Osteocyte (in vitro differentiated cells): ENCODE measurements around the gene ME3. TPM values are rescaled to one million over a fixed set of nuclear protein-coding genes. Genes with fewer than 3 reads are reported as not detected.
A peak's percentile ranks its signal among the peaks of the same experiment; 100 is the strongest.

Experiments
- DNase-seq: peaks from one replicate; pipeline ENCODE4 v3.0.0; 2021; ENCODE audit warnings: mixed read lengths; ENCODE audit not compliant: unreplicated experiment; ENCODE audit errors: extremely low spot score
- H3K27ac Mint-ChIP-seq: one replicate; pipeline ENCODE4 v1.8.0; 2021; ENCODE audit warnings: mild to moderate bottlenecking, mixed read lengths; ENCODE audit not compliant: unreplicated experiment
- H3K27me3 Mint-ChIP-seq: one replicate; pipeline ENCODE4 v1.8.0; 2021; ENCODE audit warnings: mixed read lengths; ENCODE audit not compliant: unreplicated experiment
- H3K36me3 Mint-ChIP-seq: one replicate; pipeline ENCODE4 v1.8.0; 2021; ENCODE audit warnings: mixed read lengths; ENCODE audit not compliant: unreplicated experiment
- H3K4me1 Mint-ChIP-seq: one replicate; pipeline ENCODE4 v1.8.0; 2021; ENCODE audit warnings: mixed read lengths; ENCODE audit not compliant: unreplicated experiment
- H3K4me3 Mint-ChIP-seq: one replicate; pipeline ENCODE4 v1.8.0; 2021; ENCODE audit warnings: mild to moderate bottlenecking, moderate library complexity, mixed read lengths; ENCODE audit not compliant: unreplicated experiment
- H3K9me3 Mint-ChIP-seq: one replicate; pipeline ENCODE4 v1.8.0; 2021; ENCODE audit warnings: mixed read lengths; ENCODE audit not compliant: unreplicated experiment
- CTCF ChIP-seq: fragments of 200-600 bp; sonication (generic); IDR thresholded peaks from 2 replicates; pipeline ENCODE4 v1.5.0; 2021; ENCODE audit warnings: antibody characterized with exemption, mild to moderate bottlenecking, moderate library complexity
- total RNA-seq: library from RNA; stranded (reverse); gene quantifications from 2 replicates; pipeline ENCODE4 v1.2.1, GENCODE V29; 2021

ME3 gene
- total RNA-seq, 1 donor from 2014 or later, result 19.5 TPM

GRCh38 chr11:86576946-86577624 lies 95.3 kb downstream of the ME3 start:
- peaks cover 2% of the 10 kb centered on the region for H3K36me3 Mint-ChIP-seq
- TF ChIP-seq CTCF, result no peak
- peak overlapping the region; percentile 87 for H3K27ac Mint-ChIP-seq
- no peaks in the 10 kb centered on the region for H3K9me3 Mint-ChIP-seq
- no peak for DNase-seq
- H3K4me3 Mint-ChIP-seq, result no peak overlapping the region
- peaks cover 81% of the 10 kb centered on the region for H3K4me1 Mint-ChIP-seq
- H3K27me3 Mint-ChIP-seq, result no peaks in the 10 kb centered on the region

- no peak overlapping the region for H3K27ac Mint-ChIP-seq
- DNase-seq, result no peak
- peaks cover 2% of the 10 kb centered on the region for H3K36me3 Mint-ChIP-seq
- H3K4me3 Mint-ChIP-seq, result no peak overlapping the region
- no peaks in the 10 kb centered on the region for H3K27me3 Mint-ChIP-seq
- no peaks in the 10 kb centered on the region for H3K9me3 Mint-ChIP-seq
- H3K4me1 Mint-ChIP-seq, result peaks cover 70% of the 10 kb centered on the region
- no peak for TF ChIP-seq CTCF
Observed at GRCh38 chr11:86575927-86576326, 96.5 kb downstream of the ME3 start.

- TF ChIP-seq CTCF, result no peak
- DNase-seq, result no peak
- Mint-ChIP-seq H3K27me3 (no peaks in the 10 kb centered on the region), H3K4me3 (no peak overlapping the region), H3K27ac (peak overlapping the region; percentile 41), H3K36me3 (peaks cover 2% of the 10 kb centered on the region), H3K4me1 (peaks cover 64% of the 10 kb centered on the region), H3K9me3 (no peaks in the 10 kb centered on the region)
Observed at GRCh38 chr11:86575208-86575855, 97.1 kb downstream of the ME3 start.

GRCh38 chr11:86574493-86575207 lies 97.8 kb downstream of the ME3 start:
- Mint-ChIP-seq H3K4me3 (peak overlapping the region; percentile 44), H3K36me3 (peaks cover 2% of the 10 kb centered on the region), H3K4me1 (peaks cover 57% of the 10 kb centered on the region), H3K9me3 (no peaks in the 10 kb centered on the region), H3K27me3 (no peaks in the 10 kb centered on the region), H3K27ac (peak overlapping the region; percentile 83)
- no peak for TF ChIP-seq CTCF
- no peak for DNase-seq
